Naive B cell (primary cell): Measurements from ENCODE around the gene SAMHD1. TPM values are rescaled to one million over a fixed set of nuclear protein-coding genes. Genes with fewer than 3 reads are reported as not detected.
A peak's percentile ranks its signal among the peaks of the same experiment; 100 is the strongest.

Source experiments
- ATAC-seq, 2 donors: fragments of 150-1000 bp; cut with Tn5 transposase; 2 replicates each; pipeline ENCODE4 v1.10.0; 2021; ENCODE audit warnings: low read depth in 2 of 2, mild to moderate bottlenecking in 2 of 2, moderate library complexity in 2 of 2
- DNase-seq: peaks from one replicate; pipeline ENCODE4 v3.0.0; 2022
- H3K27ac Mint-ChIP-seq, 6 donors: one replicate each; pipeline ENCODE4 v1.8.0; 2020 to 2022; ENCODE audit warnings: mild to moderate bottlenecking in 6 of 6, mixed read lengths in 6 of 6, moderate library complexity in 5 of 6, inconsistent platforms in 2 of 6
- H3K27me3 Mint-ChIP-seq, 3 donors: one replicate each; pipeline ENCODE4 v1.8.0; 2021 to 2022; ENCODE audit warnings: mixed read lengths in 3 of 3, mild to moderate bottlenecking in 1 of 3
- H3K36me3 Mint-ChIP-seq, 2 donors: one replicate each; pipeline ENCODE4 v1.8.0; 2020 to 2022; ENCODE audit warnings: mixed read lengths in 2 of 2, inconsistent platforms in 1 of 2, mild to moderate bottlenecking in 1 of 2
- H3K4me1 Mint-ChIP-seq, 3 donors: one replicate each; pipeline ENCODE4 v1.8.0; 2020 to 2022; ENCODE audit warnings: mixed read lengths in 3 of 3, inconsistent platforms in 1 of 3, mild to moderate bottlenecking in 1 of 3, moderate library complexity in 1 of 3
- H3K4me3 Mint-ChIP-seq, 8 donors: one replicate each; pipeline ENCODE4 v1.8.0; 2020 to 2022; ENCODE audit warnings: mild to moderate bottlenecking in 8 of 8, mixed read lengths in 8 of 8, moderate library complexity in 8 of 8, inconsistent platforms in 2 of 8
- H3K9me3 Mint-ChIP-seq, 7 donors: one replicate each; pipeline ENCODE4 v1.8.0; 2020 to 2022; ENCODE audit warnings: mixed read lengths in 7 of 7, mild to moderate bottlenecking in 5 of 7, inconsistent platforms in 2 of 7, moderate library complexity in 1 of 7
- polyA plus RNA-seq, 6 donors: library from polyadenylated mRNA; unstranded; fragments of 300-500 nt; fragmentation: Illumina TruSeq; gene quantifications; one replicate each; pipeline ENCODE4 v1.2.3, GENCODE V29; 2021; ENCODE audit warnings: low read depth in 6 of 6

SAMHD1 gene
- polyA plus RNA-seq, 6 donors from 2014 or later = 13.8 to 25.1 (median 20.1) TPM

DNA sequence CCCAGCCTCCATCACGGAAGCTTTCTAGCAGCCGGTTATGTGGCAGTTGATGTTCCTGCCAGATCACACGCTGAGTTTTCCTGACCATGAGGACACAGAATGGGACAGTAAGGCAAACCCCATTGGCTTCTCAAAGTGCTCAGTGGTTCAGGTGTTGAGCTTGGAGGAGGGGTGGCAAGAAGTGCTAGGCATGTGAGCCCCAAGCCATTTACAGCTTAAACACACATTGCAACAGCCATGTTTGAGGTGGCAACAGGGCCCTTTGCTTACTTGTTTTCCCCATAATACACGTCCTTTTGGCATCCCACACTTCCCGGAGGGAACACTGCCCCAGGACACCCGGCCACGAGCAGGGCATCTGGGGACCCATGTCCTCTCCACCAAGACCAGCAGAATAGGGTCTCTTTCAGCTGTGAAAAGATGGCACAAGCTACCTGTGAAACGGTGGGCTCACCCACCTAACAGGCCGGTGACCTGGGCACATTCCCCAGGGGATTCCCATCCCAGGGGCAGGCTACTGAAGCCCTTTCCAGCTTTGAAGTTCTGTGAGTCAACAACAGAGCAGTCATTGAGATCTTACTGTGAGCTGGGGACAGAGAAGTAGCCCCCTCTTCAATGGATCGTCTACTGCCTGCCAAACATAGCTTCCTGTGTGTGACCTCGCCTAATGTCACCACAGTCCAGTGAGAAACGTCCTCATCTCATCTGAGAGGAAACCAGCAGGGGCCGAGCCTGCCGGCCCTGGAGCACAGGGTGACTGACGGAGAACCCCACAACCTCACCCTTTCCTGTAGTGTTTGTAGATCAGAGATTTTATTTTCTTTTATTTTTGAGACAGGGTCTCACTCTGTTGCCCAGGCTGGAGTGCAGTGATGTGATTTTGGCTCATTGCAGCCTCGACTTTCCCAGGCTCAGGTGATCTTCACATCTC, 79.6 kb downstream of the SAMHD1 start:
- DNase-seq (no peak), ATAC-seq (no peak)
- peaks cover 15 to 38% (median 32%) of the 10 kb centered on the region in 3 donors for H3K4me1 Mint-ChIP-seq
- no peaks in the 10 kb centered on the region for H3K27me3 Mint-ChIP-seq
- H3K36me3 Mint-ChIP-seq = no peaks in the 10 kb centered on the region
- no peak overlapping the region for H3K27ac Mint-ChIP-seq
- no peaks in the 10 kb centered on the region for H3K9me3 Mint-ChIP-seq
- H3K4me3 Mint-ChIP-seq = no peak overlapping the region

GRCh38 chr20:36866681-36867495, 84.6 kb downstream of the SAMHD1 start:
- no peaks in the 10 kb centered on the region for H3K9me3 Mint-ChIP-seq
- H3K27ac Mint-ChIP-seq = peak overlapping the region; percentile 56 to 95 (median 83)
- DNase-seq (peak; percentile 48), ATAC-seq (peak; percentile 30 to 32)
- H3K4me3 Mint-ChIP-seq = peak overlapping the region in 7 of 8 donors; percentile 12 to 86 (median 70)
- H3K36me3 Mint-ChIP-seq = no peaks in the 10 kb centered on the region
- H3K4me1 Mint-ChIP-seq = peaks cover 28 to 32% (median 32%) of the 10 kb centered on the region in 3 donors
- no peaks in the 10 kb centered on the region for H3K27me3 Mint-ChIP-seq

DNA sequence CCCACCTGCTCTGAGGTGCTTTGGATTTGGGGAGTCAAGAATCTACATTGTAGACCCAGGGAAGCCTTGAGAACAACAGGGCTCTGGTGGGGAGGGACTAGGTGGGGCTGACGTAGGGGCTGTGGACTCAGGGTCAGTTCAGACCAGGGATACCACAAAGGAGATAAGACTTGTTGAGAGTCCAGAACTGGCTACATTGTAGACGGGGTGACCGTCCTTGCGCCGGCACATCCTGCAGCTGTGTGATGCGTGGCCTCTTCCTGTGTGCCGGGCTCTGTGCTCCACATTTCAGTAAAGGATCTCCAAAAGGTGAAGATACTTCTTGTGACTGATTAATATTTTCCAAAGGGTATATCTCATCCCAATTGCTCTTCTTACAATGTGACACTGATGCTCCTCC, 85.3 kb downstream of the SAMHD1 start:
- no peak for ATAC-seq
- peak overlapping the region in 7 of 8 donors; percentile 12 to 76 (median 58) for H3K4me3 Mint-ChIP-seq
- H3K27me3 Mint-ChIP-seq = no peaks in the 10 kb centered on the region
- H3K4me1 Mint-ChIP-seq = peaks cover 35 to 39% (median 38%) of the 10 kb centered on the region in 3 donors
- DNase-seq = no peak
- H3K9me3 Mint-ChIP-seq = no peaks in the 10 kb centered on the region
- no peaks in the 10 kb centered on the region for H3K36me3 Mint-ChIP-seq
- peak overlapping the region; percentile 15 to 95 (median 76) for H3K27ac Mint-ChIP-seq

DNA sequence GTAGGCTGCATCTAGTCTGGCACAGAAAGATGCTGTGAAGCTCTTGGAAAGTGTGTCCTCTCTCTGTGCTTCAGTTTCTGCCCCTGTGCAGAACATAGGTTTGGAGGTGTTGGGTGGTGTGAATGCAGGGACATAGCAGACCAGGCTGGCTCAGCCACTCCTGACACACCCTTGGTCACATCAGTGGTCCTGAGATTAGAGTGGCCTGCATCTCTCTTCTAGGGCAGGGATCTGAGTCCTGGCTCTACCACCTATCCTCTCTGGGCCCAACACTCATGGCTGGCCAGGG, 85.7 kb downstream of the SAMHD1 start:
- no peaks in the 10 kb centered on the region for H3K9me3 Mint-ChIP-seq
- ATAC-seq (no peak), DNase-seq (no peak)
- H3K27me3 Mint-ChIP-seq = no peaks in the 10 kb centered on the region
- peak overlapping the region in 3 of 6 donors; percentile 1 to 93 (median 63) for H3K27ac Mint-ChIP-seq
- H3K4me1 Mint-ChIP-seq = peaks cover 37 to 43% (median 42%) of the 10 kb centered on the region in 3 donors
- no peaks in the 10 kb centered on the region for H3K36me3 Mint-ChIP-seq
- peak overlapping the region in 6 of 8 donors; percentile 51 to 87 (median 63) for H3K4me3 Mint-ChIP-seq

- DNase-seq = no peak
- no peaks in the 10 kb centered on the region for H3K9me3 Mint-ChIP-seq
- peaks cover 41 to 48% (median 47%) of the 10 kb centered on the region in 3 donors for H3K4me1 Mint-ChIP-seq
- ATAC-seq = no peak
- H3K27ac Mint-ChIP-seq = peak overlapping the region in 4 of 6 donors; percentile 11 to 93 (median 64)
- H3K27me3 Mint-ChIP-seq = no peaks in the 10 kb centered on the region
- H3K4me3 Mint-ChIP-seq = peak overlapping the region; percentile 58 to 91 (median 77)
- no peaks in the 10 kb centered on the region for H3K36me3 Mint-ChIP-seq
Measured at GRCh38 chr20:36865076-36865860, 86.2 kb downstream of the SAMHD1 start.

GRCh38 chr20:36862857-36863668, 88.4 kb downstream of the SAMHD1 start:
- Mint-ChIP-seq H3K27me3 (no peaks in the 10 kb centered on the region), H3K4me1 (peaks cover 62 to 70% (median 69%) of the 10 kb centered on the region in 3 donors), H3K27ac (no peak overlapping the region), H3K9me3 (no peaks in the 10 kb centered on the region), H3K36me3 (no peaks in the 10 kb centered on the region), H3K4me3 (peak overlapping the region in 1 of 8 donors; percentile 87)
- DNase-seq (no peak), ATAC-seq (no peak)

DNA sequence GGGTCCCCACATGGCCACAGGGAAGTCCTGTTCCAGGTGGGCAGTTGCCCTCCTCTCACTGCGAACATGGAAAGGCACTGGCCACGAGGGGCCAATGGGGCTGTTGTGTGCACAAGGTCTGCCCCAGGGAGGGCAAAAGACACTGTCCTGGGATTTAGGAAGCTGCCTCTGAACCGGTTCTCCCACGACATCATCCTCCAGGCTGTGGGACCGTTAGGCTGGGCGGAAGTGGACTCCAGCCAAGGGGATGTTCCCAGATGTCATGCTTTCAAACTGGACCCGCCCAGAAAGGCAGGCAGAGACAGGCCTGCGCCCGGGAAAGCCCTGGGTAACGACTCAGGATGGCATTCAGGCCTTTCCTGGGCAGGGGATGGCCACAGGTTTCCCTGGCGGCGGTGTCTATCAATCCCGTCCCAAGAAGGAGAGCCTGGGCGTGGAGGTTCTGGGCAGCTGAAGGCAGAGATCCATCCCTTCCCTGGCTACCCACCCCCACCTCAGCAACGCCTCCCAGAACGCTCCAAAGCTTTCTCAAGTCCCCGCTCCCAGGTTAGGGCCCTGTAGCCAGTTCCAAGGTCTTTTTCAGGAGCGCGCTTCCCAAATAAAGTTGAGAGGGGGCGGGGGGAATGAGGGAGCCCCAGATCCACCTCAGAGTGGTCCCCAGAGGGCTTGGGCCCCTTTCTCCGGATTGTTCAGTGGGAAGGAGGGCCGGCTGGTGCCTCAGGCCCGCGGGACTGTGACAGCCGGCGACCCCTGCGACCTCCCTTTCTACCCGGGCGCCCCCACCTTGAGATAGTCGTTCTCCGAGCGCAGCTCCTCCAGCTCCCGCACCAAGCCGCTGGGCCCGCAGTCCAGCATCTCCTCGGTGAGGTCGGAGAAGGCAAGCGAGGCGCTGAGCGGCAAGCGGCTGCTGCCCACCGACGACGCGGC, 89.4 kb downstream of the SAMHD1 start:
- H3K27me3 Mint-ChIP-seq = no peaks in the 10 kb centered on the region
- no peaks in the 10 kb centered on the region for H3K9me3 Mint-ChIP-seq
- H3K36me3 Mint-ChIP-seq = no peaks in the 10 kb centered on the region
- peaks cover 62 to 75% (median 73%) of the 10 kb centered on the region in 3 donors for H3K4me1 Mint-ChIP-seq
- DNase-seq = no peak
- peak overlapping the region in 2 of 6 donors; percentile 74 to 82 for H3K27ac Mint-ChIP-seq
- ATAC-seq = no peak
- peak overlapping the region; percentile 62 to 90 (median 84) for H3K4me3 Mint-ChIP-seq

DNA sequence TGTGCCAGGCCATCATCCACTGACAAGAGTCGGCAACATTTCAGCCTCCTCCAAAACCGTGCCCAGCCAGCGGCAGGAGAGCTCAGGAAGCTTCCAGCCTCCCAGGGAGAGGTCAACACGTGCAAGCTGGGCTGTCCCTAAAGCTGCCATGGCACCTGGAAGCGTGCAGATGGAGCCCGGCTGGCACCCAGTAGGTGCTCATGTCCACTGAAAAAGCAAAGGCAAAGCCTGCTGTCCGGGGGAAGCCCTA, 90.0 kb downstream of the SAMHD1 start:
- no peaks in the 10 kb centered on the region for H3K27me3 Mint-ChIP-seq
- no peaks in the 10 kb centered on the region for H3K36me3 Mint-ChIP-seq
- ATAC-seq (no peak), DNase-seq (no peak)
- peak overlapping the region; percentile 62 to 90 (median 84) for H3K4me3 Mint-ChIP-seq
- H3K9me3 Mint-ChIP-seq = no peaks in the 10 kb centered on the region
- H3K27ac Mint-ChIP-seq = peak overlapping the region in 2 of 6 donors; percentile 74 to 89
- peaks cover 62 to 75% (median 73%) of the 10 kb centered on the region in 3 donors for H3K4me1 Mint-ChIP-seq

DNA sequence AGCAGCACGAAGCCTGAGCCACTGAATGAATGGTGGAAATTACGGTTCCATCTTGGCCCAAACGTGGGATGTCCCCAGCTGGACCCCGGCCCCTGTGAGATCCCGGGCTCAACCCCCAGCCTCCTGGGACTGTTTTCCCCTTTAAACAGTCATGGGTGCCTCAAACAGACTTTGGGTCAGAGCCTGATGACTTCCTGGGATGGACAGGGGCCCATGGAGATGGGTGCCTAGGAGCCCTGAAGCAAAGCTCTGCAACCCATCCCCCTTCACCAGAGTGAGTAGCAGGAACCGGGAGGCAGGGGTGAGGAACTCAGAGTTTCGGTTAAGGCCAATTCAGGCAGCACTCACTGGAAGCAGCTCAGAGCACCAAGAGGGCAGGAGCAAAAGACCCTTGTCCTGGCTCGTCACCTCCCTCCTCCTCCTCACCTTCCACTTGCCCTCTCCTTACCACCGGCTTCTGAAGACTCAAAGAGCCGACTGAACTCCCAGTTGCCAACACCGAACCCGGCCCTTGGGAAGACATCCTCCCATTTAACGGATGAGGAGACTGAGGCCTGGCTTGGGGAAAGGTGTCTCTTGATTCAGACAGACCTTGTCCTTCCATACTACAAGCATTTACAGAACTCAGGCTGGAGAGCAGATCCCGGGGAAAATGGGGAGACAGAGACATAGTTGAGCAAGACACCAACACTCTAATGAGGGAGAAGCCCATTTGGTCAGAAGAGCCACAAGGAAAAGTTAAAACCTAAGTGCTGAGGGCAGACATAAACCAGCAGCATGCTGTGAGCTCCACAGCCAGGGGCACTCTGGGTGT, 90.5 kb downstream of the SAMHD1 start:
- DNase-seq (no peak), ATAC-seq (no peak)
- H3K27me3 Mint-ChIP-seq = no peaks in the 10 kb centered on the region
- H3K4me3 Mint-ChIP-seq = peak overlapping the region; percentile 62 to 90 (median 84)
- H3K4me1 Mint-ChIP-seq = peaks cover 62 to 75% (median 73%) of the 10 kb centered on the region in 3 donors
- H3K9me3 Mint-ChIP-seq = no peaks in the 10 kb centered on the region
- no peaks in the 10 kb centered on the region for H3K36me3 Mint-ChIP-seq
- H3K27ac Mint-ChIP-seq = peak overlapping the region in 3 of 6 donors; percentile 33 to 89 (median 47)

DNA sequence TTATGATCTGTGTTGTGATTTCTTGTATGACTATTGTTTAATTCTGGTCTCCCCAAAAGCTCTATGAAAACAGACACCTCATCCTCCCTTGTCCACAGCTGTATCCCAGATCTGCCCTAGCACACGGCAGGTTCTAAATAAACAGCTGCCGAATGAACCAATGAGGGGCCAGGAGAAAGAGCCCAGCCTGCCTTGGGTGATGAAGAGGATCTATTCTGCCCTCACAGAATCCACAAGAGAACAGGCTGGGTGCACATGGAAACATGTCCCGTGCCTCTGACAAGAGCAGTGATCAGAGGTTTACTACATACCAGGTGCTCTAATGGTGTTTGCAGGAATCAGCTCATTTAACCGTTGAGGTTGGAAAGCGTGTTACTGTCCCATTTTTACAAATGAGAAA, 91.2 kb downstream of the SAMHD1 start:
- peaks cover 65 to 74% (median 73%) of the 10 kb centered on the region in 3 donors for H3K4me1 Mint-ChIP-seq
- H3K36me3 Mint-ChIP-seq = no peaks in the 10 kb centered on the region
- H3K27me3 Mint-ChIP-seq = no peaks in the 10 kb centered on the region
- peak overlapping the region in 4 of 8 donors; percentile 50 to 90 (median 86) for H3K4me3 Mint-ChIP-seq
- no peak for DNase-seq
- no peak for ATAC-seq
- H3K27ac Mint-ChIP-seq = peak overlapping the region in 3 of 6 donors; percentile 47 to 79 (median 47)
- no peaks in the 10 kb centered on the region for H3K9me3 Mint-ChIP-seq

DNA sequence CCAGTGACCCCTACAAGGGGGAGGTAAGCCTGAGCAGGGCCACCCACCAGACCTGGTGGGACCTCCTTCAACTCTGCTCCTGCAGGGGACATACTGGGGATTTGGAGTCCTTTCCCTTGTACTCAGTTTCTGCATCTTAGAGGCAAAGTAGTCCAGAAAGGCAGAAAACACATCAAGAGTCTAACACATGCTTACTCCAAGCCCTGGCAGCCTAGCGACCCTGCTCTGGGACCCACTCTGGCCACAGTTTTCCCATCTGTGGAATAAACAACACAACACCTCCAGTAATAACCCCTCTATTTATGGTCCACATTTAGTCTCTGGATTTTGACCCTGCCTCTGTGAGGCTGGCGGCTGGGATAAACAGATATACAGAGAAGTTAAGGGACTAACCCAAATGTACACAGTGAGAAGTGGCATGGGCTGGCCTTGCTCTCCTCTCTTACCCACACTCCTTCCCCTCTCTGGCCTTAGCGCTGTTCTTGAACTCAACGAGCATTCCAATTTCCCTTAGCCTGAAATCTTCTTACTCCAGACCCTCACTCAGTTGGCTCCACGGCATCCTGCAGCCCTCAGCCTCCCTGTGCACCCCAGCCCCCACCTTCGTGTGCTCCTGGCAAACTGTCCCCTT, 91.7 kb downstream of the SAMHD1 start:
- H3K36me3 Mint-ChIP-seq = no peaks in the 10 kb centered on the region
- H3K27ac Mint-ChIP-seq = peak overlapping the region in 5 of 6 donors; percentile 23 to 79 (median 44)
- H3K27me3 Mint-ChIP-seq = no peaks in the 10 kb centered on the region
- peaks cover 62 to 72% (median 70%) of the 10 kb centered on the region in 3 donors for H3K4me1 Mint-ChIP-seq
- ATAC-seq = no peak
- no peak for DNase-seq
- H3K4me3 Mint-ChIP-seq = peak overlapping the region in 4 of 8 donors; percentile 17 to 86 (median 50)
- no peaks in the 10 kb centered on the region for H3K9me3 Mint-ChIP-seq
